Uterus (tissue), 4 donors: ENCODE measurements around the gene DUOX1. TPM values are rescaled to one million over a fixed set of nuclear protein-coding genes. Genes with fewer than 3 reads are reported as not detected.

Experiments used
- DNase-seq, 2 donors: peaks; one replicate each; pipeline ENCODE4 v3.0.0-alpha.2; 2019 to 2020
- H3K27ac ChIP-seq, 2 donors: fragments of 200-600 bp; sonication (generic); 1 replicate in 1 of 2; 2 replicates in 1 of 2; pipeline ENCODE4 v1.5.1; 2016 to 2018
- H3K27me3 ChIP-seq, 2 donors: fragments of 200-600 bp; sonication (generic); one replicate each; pipeline ENCODE4 v1.5.1; 2018 to 2019; ENCODE audit warnings: control low read depth in 1 of 2
- H3K36me3 ChIP-seq, 2 donors: fragments of 200-600 bp; sonication (generic); one replicate each; pipeline ENCODE4 v1.5.1; 2019; ENCODE audit warnings: control low read depth in 1 of 2
- H3K4me1 ChIP-seq, 2 donors: fragments of 200-600 bp; sonication (generic); one replicate each; pipeline ENCODE4 v1.5.1; 2018 to 2019; ENCODE audit warnings: control low read depth in 1 of 2
- H3K4me3 ChIP-seq, 2 donors: fragments of 200-600 bp; sonication (generic); 1 replicate in 1 of 2; 2 replicates in 1 of 2; pipeline ENCODE4 v1.5.1; 2018 to 2019; ENCODE audit warnings: mild to moderate bottlenecking in 1 of 2
- H3K9me3 ChIP-seq, 2 donors: fragments of 200-600 bp; sonication (generic); one replicate each; pipeline ENCODE4 v1.5.1; 2019; ENCODE audit warnings: control low read depth in 1 of 2
- POLR2A ChIP-seq, 2 donors: fragments of 450-650 bp; IDR thresholded peaks; one replicate each; pipeline ENCODE4 v1.6.1; 2016; ENCODE audit warnings: antibody characterized with exemption in 2 of 2, mild to moderate bottlenecking in 1 of 2, moderate library complexity in 1 of 2
- intact Hi-C: fragments of 100-400 bp; cut with DNase I; formaldehyde crosslinking; loops from one replicate; pipeline ENCODE4 v1.15.1; 2023; ENCODE audit warnings: low total_unique reads
- total RNA-seq, 4 donors: library from RNA; depleted of rRNA in 3 of 4; stranded (reverse); fragments of >200 nt in 3 of 4; gene quantifications; one replicate each; pipeline versions ENCODE4 v1.1.0 to v1.2.4, GENCODE V29; 2014 to 2023
- TF ChIP-seq, protein P1 (sequence below), 4 experiments: fragments of 200-600 bp in 2 of 4; fragments of 450-650 bp in 2 of 4; sonication (generic) in 2 of 4; IDR thresholded peaks; one replicate each; pipeline ENCODE4 v1.5.1; 2016 to 2019; ENCODE audit warnings: antibody characterized with exemption in 4 of 4, mild to moderate bottlenecking in 2 of 4, moderate library complexity in 1 of 4
- donor health status: DM: yes; HTN: yes; CAD: no.

The DUOX1 gene
- total RNA-seq, 4 donors from 2014 or later = 0.24 to 1.3 (median 0.26) TPM; not detected in 1

DNA sequence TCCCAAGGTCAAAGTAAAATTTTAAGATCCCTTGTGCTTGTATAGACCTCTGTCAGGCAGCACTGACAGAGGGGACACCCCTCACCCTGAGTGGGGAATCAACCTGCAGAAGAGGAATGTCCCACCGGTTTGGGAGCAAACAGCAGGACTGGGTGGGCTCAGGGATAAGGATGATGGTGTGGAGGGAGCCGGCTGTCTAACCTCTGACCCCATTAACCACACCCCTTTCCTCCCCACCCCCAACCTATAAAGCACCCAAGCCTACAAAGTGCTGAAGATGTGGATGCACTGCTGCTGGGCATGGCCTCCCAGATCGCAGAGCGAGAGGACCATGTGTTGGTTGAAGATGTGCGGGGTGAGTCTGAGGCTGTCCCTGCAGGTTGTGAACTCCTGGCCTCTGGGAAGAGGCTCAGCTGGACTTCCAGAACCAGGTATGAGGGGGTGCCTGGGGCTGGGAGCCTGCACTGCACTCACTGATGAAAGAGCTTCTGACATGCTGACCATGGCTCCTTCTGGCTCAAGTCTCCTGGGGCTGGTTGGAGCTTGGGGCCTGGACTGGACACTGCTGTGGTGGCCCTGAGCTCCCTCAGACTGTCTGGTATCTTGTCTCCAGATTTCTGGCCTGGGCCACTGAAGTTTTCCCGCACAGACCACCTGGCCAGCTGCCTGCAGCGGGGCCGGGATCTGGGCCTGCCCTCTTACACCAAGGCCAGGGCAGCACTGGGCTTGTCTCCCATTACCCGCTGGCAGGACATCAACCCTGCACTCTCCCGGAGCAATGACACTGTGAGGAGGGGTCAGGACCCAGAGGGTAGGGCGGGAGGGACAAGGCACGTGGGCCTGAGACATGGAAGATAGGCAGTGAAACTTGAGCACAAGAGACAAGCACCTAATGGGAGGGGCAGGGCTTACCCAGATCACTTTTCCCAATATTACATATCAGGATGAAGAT lies 9.3 kb downstream of the DUOX1 start:
- Histone ChIP-seq H3K4me1 (peaks cover 0 to 3% of the 10 kb centered on the region in 2 donors), H3K4me3 (no peak overlapping the region), H3K9me3 (no peaks in the 10 kb centered on the region), H3K36me3 (no peaks in the 10 kb centered on the region), H3K27ac (no peak overlapping the region), H3K27me3 (peaks cover 8 to 16% of the 10 kb centered on the region in 2 donors)
- DNase-seq = no peak
- intact Hi-C loops = no loop called here
- TF ChIP-seq, protein P1, sequence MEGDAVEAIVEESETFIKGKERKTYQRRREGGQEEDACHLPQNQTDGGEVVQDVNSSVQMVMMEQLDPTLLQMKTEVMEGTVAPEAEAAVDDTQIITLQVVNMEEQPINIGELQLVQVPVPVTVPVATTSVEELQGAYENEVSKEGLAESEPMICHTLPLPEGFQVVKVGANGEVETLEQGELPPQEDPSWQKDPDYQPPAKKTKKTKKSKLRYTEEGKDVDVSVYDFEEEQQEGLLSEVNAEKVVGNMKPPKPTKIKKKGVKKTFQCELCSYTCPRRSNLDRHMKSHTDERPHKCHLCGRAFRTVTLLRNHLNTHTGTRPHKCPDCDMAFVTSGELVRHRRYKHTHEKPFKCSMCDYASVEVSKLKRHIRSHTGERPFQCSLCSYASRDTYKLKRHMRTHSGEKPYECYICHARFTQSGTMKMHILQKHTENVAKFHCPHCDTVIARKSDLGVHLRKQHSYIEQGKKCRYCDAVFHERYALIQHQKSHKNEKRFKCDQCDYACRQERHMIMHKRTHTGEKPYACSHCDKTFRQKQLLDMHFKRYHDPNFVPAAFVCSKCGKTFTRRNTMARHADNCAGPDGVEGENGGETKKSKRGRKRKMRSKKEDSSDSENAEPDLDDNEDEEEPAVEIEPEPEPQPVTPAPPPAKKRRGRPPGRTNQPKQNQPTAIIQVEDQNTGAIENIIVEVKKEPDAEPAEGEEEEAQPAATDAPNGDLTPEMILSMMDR (IDR thresholded peaks at IDR 0.05) = no peak
- no peak for TF ChIP-seq POLR2A (IDR thresholded peaks at IDR 0.05)

DNA sequence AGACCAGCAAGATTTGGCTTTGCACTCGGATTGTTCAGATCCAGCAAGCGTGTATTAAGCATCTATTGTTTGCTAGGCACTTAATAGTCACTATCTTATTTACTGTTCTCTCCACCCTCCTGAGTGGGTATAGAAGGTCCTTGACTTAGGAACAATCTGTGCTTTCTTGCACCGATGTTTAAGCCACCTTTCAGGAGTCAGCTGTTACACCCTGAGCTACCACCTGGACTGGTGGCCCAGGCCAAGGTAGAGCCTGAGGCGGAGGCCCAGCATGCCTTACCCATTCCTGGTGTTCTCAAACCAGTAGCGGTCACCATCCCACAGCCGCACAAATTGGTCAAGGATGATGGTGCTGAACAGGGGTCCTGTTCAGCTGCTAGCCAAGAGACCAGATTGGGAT lies 10.0 kb downstream of the DUOX1 start:
- peaks cover 0 to 3% of the 10 kb centered on the region in 2 donors for H3K4me1 ChIP-seq
- no peak for DNase-seq
- H3K36me3 ChIP-seq = no peaks in the 10 kb centered on the region
- peaks cover 7 to 12% of the 10 kb centered on the region in 2 donors for H3K27me3 ChIP-seq
- intact Hi-C loops = no loop called here
- H3K4me3 ChIP-seq = no peak overlapping the region
- no peaks in the 10 kb centered on the region for H3K9me3 ChIP-seq
- no peak overlapping the region for H3K27ac ChIP-seq
- TF ChIP-seq, protein P1 (IDR thresholded peaks at IDR 0.05) = no peak
- no peak for TF ChIP-seq POLR2A (IDR thresholded peaks at IDR 0.05)

DNA sequence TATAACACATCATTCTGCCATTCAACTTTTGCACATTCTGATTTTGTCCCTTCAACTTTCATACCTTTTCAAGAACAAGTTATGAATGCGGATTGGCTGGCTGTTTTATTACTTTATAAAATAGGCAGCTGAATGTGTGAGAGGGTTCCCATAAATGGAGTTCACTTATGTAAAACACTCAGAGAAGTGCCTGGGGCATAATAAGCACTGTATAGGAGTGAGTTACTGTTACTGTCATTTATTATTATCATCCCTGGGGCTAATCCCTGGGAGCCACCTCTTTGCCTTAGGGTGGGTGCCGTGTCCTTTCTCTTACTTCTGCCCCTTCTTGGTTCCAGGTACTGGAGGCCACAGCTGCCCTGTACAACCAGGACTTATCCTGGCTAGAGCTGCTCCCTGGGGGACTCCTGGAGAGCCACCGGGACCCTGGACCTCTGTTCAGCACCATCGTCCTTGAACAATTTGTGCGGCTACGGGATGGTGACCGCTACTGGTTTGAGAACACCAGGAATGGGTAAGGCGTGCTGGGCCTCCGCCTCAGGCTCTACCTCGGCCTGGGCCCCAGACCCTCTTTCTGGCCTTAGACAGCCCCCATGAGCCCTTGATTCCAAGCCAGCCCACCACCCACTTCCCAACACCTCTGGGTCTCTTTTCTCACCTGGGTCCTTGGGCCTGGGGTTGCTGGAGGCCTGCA lies 10.9 kb downstream of the DUOX1 start:
- Histone ChIP-seq H3K9me3 (no peaks in the 10 kb centered on the region), H3K27ac (no peak overlapping the region), H3K4me3 (no peak overlapping the region), H3K27me3 (peaks cover 0 to 8% of the 10 kb centered on the region in 2 donors), H3K36me3 (no peaks in the 10 kb centered on the region), H3K4me1 (no peaks in the 10 kb centered on the region)
- no peak for DNase-seq
- TF ChIP-seq, protein P1 (IDR thresholded peaks at IDR 0.05) = no peak
- TF ChIP-seq POLR2A (IDR thresholded peaks at IDR 0.05) = no peak
- intact Hi-C loops = no loop called here

DNA sequence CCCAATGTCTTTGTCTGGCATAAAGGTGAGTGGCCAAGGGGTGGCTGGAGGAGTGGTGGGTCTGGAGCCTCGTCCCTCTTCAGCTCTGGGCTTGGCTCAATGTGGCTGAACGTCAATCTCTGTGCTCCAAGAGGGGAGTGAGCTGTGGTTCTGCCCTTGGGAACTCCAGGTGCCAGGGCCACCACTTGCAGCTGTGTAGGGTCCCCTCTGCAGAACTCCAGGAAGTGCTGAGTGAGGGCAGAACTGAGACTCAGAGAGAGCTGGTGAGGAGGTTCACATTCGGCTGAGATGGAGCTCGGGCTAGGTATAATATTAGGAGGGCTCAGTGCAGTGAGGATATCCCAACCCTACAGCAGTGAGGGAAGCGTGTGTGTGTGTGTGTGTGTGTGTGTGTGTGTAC lies 11.6 kb downstream of the DUOX1 start:
- no peaks in the 10 kb centered on the region for H3K36me3 ChIP-seq
- no peak for DNase-seq
- TF ChIP-seq, protein P1 (IDR thresholded peaks at IDR 0.05) = no peak
- TF ChIP-seq POLR2A (IDR thresholded peaks at IDR 0.05) = no peak
- H3K4me3 ChIP-seq = no peak overlapping the region
- no peak overlapping the region for H3K27ac ChIP-seq
- H3K27me3 ChIP-seq = peaks cover 0 to 3% of the 10 kb centered on the region in 2 donors
- no peaks in the 10 kb centered on the region for H3K4me1 ChIP-seq
- no peaks in the 10 kb centered on the region for H3K9me3 ChIP-seq
- intact Hi-C loops = no loop called here

DNA sequence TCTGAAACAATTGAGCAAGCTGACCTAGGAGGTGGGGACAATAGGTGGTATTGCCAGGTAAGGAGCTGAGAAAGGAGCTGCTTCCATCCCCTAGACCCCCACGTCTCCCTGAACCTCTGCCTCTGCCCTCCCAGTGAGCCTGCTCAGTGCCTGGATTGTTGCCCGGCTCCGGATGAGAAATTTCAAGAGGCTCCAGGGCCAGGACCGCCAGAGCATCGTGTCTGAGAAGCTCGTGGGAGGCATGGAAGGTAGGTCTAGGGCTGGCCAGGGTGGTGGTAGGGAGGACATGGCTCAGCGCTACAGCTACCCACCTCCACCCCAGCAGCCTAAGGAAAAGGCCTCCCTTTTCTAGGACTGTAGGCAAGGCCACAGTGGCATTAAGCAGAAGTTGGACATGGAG lies 13.3 kb downstream of the DUOX1 start:
- H3K27me3 ChIP-seq = no peaks in the 10 kb centered on the region
- no peak for DNase-seq
- H3K4me3 ChIP-seq = no peak overlapping the region
- no peak overlapping the region for H3K27ac ChIP-seq
- no peaks in the 10 kb centered on the region for H3K9me3 ChIP-seq
- H3K36me3 ChIP-seq = no peaks in the 10 kb centered on the region
- no peak for TF ChIP-seq POLR2A (IDR thresholded peaks at IDR 0.05)
- TF ChIP-seq, protein P1 (IDR thresholded peaks at IDR 0.05) = no peak
- intact Hi-C loops = no loop called here
- no peaks in the 10 kb centered on the region for H3K4me1 ChIP-seq
